HFF-Myc (cell line): Measurements from ENCODE around the gene ALDH3B1.

ENCODE experiments used
- DNase-seq: peaks from one replicate; pipeline ENCODE4 v3.0.0-alpha.2; 2011; ENCODE audit warnings: low read depth; ENCODE audit errors: extremely low read depth
- H3K4me3 ChIP-seq: replicated peaks from 2 replicates; pipeline ENCODE4 v1.5.1; 2011; ENCODE audit warnings: low read depth, mild to moderate bottlenecking, control low read depth, low read length
- CTCF ChIP-seq: IDR thresholded peaks from 2 replicates; pipeline ENCODE4 v1.5.1; 2012; ENCODE audit warnings: mild to moderate bottlenecking, low read depth, low read length, control low read depth; ENCODE audit errors: missing control alignments

Gene ALDH3B1

GRCh38 chr11:68053981-68054812, 44.1 kb downstream of the ALDH3B1 start:
- no peak for TF ChIP-seq CTCF
- no peak for DNase-seq
- no peak overlapping the region for H3K4me3 ChIP-seq

- H3K4me3 ChIP-seq: no peak overlapping the region
- no peak for DNase-seq
- TF ChIP-seq CTCF: no peak
These were observed 46.5 kb downstream of the ALDH3B1 start for GRCh38 chr11:68056317-68057285.

- H3K4me3 ChIP-seq: no peak overlapping the region
- no peak for DNase-seq
- TF ChIP-seq CTCF: no peak
These were observed 47.7 kb downstream of the ALDH3B1 start for GRCh38 chr11:68057807-68058206.

- DNase-seq: no peak
- no peak overlapping the region for H3K4me3 ChIP-seq
- no peak for TF ChIP-seq CTCF
These were observed 51.4 kb downstream of the ALDH3B1 start for GRCh38 chr11:68061508-68061907.

GRCh38 chr11:68064926-68065325, 54.8 kb downstream of the ALDH3B1 start:
- TF ChIP-seq CTCF: no peak
- no peak for DNase-seq

GRCh38 chr11:68065841-68066240, 55.7 kb downstream of the ALDH3B1 start:
- H3K4me3 ChIP-seq: no peak overlapping the region
- no peak for DNase-seq
- TF ChIP-seq CTCF: no peak

More at GRCh38 chr11:68064926-68065325, 54.8 kb downstream of the ALDH3B1 start:
- H3K4me3 ChIP-seq: no peak overlapping the region
